K562 (cell line): ENCODE results near the gene FGF14.

ENCODE experiments used
- CHD4 ChIP-seq: fragments of 200-600 bp; sonication (generic); IDR thresholded peaks from 3 replicates; pipeline ENCODE4 v1.6.1; 2012; ENCODE audit warnings: low read depth, mild to moderate bottlenecking, mixed read lengths, low read length, inconsistent platforms; ENCODE audit not compliant: insufficient read depth, insufficient replicate concordance, poor library complexity, severe bottlenecking
- GTF2A2 ChIP-seq: IDR thresholded peaks from 2 replicates; pipeline ENCODE4 v1.6.1; 2016; ENCODE audit warnings: mild to moderate bottlenecking, missing genetic modification characterization, missing compliant biosample characterization
- MAFF ChIP-seq: IDR thresholded peaks from 2 replicates; pipeline ENCODE4 v1.6.1; 2012; ENCODE audit warnings: low read length, improper control_type of control experiment
- MYNN ChIP-seq, 2 experiments: sonication (generic); formaldehyde crosslinking in 1 of 2; IDR thresholded peaks; 2 replicates each; pipeline versions ENCODE4 v1.5.0 to v1.6.1; 2016 to 2020; ENCODE audit warnings: antibody characterized with exemption in 1 of 2, missing genetic modification reagents in 1 of 2
- SMARCE1 ChIP-seq: fragments of 450-650 bp; IDR thresholded peaks from 2 replicates; pipeline ENCODE4 v1.7.1; 2016; ENCODE audit warnings: mild to moderate bottlenecking
- TBP ChIP-seq: optimal IDR thresholded peaks from 2 replicates; pipeline ENCODE3; 2011; ENCODE audit warnings: low read depth, low read length, improper control_type of control experiment
- ZKSCAN8 ChIP-seq: fragments of 200-800 bp; sonication (Bioruptor generic); IDR thresholded peaks from 2 replicates; pipeline ENCODE4 v1.6.1; 2016; ENCODE audit warnings: missing genetic modification characterization, missing compliant biosample characterization
- ZNF24 ChIP-seq: fragments of 450-650 bp; IDR thresholded peaks from 2 replicates; pipeline ENCODE4 v1.6.1; 2016
- TF ChIP-seq, protein P1 (sequence below), 3 experiments: IDR thresholded peaks in 2 of 3; conservative IDR thresholded peaks in 1 of 3; 2 replicates each; pipeline ENCODE4 v1.5.1; 2011 to 2012; ENCODE audit warnings: low read length in 3 of 3, mild to moderate bottlenecking in 3 of 3, control low read depth in 2 of 3, improper control_type of control experiment in 1 of 3, inconsistent platforms in 1 of 3, low read depth in 1 of 3, mixed read lengths in 1 of 3, moderate library complexity in 1 of 3; ENCODE audit not compliant: insufficient read depth in 2 of 3
- TF ChIP-seq, protein P2 (sequence below): fragments of 250-450 bp; sonication (Bioruptor Pico); IDR thresholded peaks from 2 replicates; pipeline ENCODE4 v1.5.1; 2021; ENCODE audit warnings: mild to moderate bottlenecking
- TF ChIP-seq, protein P3 (sequence below): sonication (generic); formaldehyde crosslinking; IDR thresholded peaks from 2 replicates; pipeline ENCODE4 v1.8.0; 2022; ENCODE audit warnings: mild to moderate bottlenecking, missing genetic modification reagents
- TF ChIP-seq, protein P4 (sequence below), 2 experiments: fragments of 450-650 bp; formaldehyde crosslinking in 1 of 2; IDR thresholded peaks; 2 replicates each; pipeline versions ENCODE4 v1.4.0 to v1.6.1; 2014 to 2020; ENCODE audit warnings: mild to moderate bottlenecking in 2 of 2, borderline replicate concordance in 1 of 2, low read depth in 1 of 2

DNA sequence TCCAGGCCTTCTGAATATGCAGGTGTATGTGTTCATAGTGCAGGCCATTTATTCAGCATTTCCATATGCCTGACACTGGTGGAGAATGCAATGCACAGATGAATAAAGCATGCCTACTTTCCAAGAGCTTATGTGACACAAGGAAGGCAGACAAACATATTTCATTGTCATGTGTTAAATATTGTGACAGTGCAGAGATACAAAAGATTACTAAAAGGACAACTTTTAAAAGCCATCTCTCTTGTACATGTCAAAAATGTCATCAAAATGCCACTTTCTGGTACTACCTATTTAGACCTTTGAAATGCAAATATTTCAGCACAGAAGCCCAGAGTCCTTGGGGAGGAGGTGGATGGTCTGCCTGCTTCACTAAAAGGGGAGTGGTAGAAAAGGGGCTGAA, 254.5 kb downstream of the FGF14 start:
- TF ChIP-seq, protein P1, sequence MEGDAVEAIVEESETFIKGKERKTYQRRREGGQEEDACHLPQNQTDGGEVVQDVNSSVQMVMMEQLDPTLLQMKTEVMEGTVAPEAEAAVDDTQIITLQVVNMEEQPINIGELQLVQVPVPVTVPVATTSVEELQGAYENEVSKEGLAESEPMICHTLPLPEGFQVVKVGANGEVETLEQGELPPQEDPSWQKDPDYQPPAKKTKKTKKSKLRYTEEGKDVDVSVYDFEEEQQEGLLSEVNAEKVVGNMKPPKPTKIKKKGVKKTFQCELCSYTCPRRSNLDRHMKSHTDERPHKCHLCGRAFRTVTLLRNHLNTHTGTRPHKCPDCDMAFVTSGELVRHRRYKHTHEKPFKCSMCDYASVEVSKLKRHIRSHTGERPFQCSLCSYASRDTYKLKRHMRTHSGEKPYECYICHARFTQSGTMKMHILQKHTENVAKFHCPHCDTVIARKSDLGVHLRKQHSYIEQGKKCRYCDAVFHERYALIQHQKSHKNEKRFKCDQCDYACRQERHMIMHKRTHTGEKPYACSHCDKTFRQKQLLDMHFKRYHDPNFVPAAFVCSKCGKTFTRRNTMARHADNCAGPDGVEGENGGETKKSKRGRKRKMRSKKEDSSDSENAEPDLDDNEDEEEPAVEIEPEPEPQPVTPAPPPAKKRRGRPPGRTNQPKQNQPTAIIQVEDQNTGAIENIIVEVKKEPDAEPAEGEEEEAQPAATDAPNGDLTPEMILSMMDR (IDR thresholded peaks at IDR 0.05 in 2 of 3, conservative IDR thresholded peaks at IDR 0.05 in 1 of 3; ENCODE audit: insufficient read depth in 2 of 3, low read depth in 1 of 3, low read length in 3 of 3) = no peak
- TF ChIP-seq, protein P2, sequence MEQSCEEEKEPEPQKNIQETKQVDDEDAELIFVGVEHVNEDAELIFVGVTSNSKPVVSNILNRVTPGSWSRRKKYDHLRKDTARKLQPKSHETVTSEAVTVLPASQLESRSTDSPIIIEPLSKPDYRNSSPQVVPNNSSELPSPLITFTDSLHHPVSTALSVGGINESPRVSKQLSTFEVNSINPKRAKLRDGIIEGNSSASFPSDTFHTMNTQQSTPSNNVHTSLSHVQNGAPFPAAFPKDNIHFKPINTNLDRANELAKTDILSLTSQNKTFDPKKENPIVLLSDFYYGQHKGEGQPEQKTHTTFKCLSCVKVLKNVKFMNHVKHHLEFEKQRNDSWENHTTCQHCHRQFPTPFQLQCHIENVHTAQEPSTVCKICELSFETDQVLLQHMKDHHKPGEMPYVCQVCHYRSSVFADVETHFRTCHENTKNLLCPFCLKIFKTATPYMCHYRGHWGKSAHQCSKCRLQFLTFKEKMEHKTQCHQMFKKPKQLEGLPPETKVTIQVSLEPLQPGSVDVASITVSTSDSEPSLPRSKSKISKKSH (CRISPR knock-in tag) = no peak
- TF ChIP-seq ZNF24 = no peak
- TF ChIP-seq GTF2A2 (tag) = no peak
- TF ChIP-seq SMARCE1 = no peak
- no peak for TF ChIP-seq MAFF
- TF ChIP-seq, protein P3, sequence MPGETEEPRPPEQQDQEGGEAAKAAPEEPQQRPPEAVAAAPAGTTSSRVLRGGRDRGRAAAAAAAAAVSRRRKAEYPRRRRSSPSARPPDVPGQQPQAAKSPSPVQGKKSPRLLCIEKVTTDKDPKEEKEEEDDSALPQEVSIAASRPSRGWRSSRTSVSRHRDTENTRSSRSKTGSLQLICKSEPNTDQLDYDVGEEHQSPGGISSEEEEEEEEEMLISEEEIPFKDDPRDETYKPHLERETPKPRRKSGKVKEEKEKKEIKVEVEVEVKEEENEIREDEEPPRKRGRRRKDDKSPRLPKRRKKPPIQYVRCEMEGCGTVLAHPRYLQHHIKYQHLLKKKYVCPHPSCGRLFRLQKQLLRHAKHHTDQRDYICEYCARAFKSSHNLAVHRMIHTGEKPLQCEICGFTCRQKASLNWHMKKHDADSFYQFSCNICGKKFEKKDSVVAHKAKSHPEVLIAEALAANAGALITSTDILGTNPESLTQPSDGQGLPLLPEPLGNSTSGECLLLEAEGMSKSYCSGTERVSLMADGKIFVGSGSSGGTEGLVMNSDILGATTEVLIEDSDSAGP (CRISPR knock-in tag) = no peak
- no peak for TF ChIP-seq ZKSCAN8
- no peak for TF ChIP-seq MYNN (IDR thresholded peaks at IDR 0.05)
- TF ChIP-seq MYNN (CRISPR knock-in tag; IDR thresholded peaks at IDR 0.05) = no peak
- TF ChIP-seq TBP = no peak
- TF ChIP-seq, protein P4, sequence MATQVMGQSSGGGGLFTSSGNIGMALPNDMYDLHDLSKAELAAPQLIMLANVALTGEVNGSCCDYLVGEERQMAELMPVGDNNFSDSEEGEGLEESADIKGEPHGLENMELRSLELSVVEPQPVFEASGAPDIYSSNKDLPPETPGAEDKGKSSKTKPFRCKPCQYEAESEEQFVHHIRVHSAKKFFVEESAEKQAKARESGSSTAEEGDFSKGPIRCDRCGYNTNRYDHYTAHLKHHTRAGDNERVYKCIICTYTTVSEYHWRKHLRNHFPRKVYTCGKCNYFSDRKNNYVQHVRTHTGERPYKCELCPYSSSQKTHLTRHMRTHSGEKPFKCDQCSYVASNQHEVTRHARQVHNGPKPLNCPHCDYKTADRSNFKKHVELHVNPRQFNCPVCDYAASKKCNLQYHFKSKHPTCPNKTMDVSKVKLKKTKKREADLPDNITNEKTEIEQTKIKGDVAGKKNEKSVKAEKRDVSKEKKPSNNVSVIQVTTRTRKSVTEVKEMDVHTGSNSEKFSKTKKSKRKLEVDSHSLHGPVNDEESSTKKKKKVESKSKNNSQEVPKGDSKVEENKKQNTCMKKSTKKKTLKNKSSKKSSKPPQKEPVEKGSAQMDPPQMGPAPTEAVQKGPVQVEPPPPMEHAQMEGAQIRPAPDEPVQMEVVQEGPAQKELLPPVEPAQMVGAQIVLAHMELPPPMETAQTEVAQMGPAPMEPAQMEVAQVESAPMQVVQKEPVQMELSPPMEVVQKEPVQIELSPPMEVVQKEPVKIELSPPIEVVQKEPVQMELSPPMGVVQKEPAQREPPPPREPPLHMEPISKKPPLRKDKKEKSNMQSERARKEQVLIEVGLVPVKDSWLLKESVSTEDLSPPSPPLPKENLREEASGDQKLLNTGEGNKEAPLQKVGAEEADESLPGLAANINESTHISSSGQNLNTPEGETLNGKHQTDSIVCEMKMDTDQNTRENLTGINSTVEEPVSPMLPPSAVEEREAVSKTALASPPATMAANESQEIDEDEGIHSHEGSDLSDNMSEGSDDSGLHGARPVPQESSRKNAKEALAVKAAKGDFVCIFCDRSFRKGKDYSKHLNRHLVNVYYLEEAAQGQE (IDR thresholded peaks at IDR 0.05; ENCODE audit: borderline replicate concordance) = no peak
- TF ChIP-seq, protein P4 (CRISPR knock-in tag; IDR thresholded peaks at IDR 0.05; ENCODE audit: low read depth) = no peak
- TF ChIP-seq CHD4 = no peak
